Karpas-422 (cell line): ENCODE results near the gene GPR17. TPM values are rescaled to one million over a fixed set of nuclear protein-coding genes. Genes with fewer than 3 reads are reported as not detected.

Experiments used
- DNase-seq: peaks from one replicate; pipeline ENCODE4 v3.0.0-alpha.2; 2015
- H2AFZ ChIP-seq: fragments of 200-600 bp; sonication (generic); 2 replicates; pipeline ENCODE4 v1.6.1; 2014; ENCODE audit warnings: antibody characterized with exemption, low read length, mixed read lengths
- H3K27ac ChIP-seq: fragments of 200-600 bp; sonication (generic); 2 replicates; pipeline ENCODE4 v1.5.1; 2014; ENCODE audit warnings: mild to moderate bottlenecking, low read length, moderate library complexity
- H3K27me3 ChIP-seq: fragments of 200-600 bp; sonication (generic); 2 replicates; pipeline ENCODE4 v1.6.1; 2014; ENCODE audit warnings: low read length, mixed read lengths
- H3K36me3 ChIP-seq: fragments of 200-600 bp; sonication (generic); 2 replicates; pipeline ENCODE4 v1.6.1; 2014; ENCODE audit warnings: low read length, mixed read lengths; ENCODE audit not compliant: insufficient read depth
- H3K4me1 ChIP-seq: fragments of 200-600 bp; sonication (generic); 2 replicates; pipeline ENCODE4 v1.6.1; 2014; ENCODE audit warnings: mild to moderate bottlenecking, low read length, mixed read lengths
- H3K4me2 ChIP-seq: fragments of 200-600 bp; sonication (generic); 2 replicates; pipeline ENCODE4 v1.6.1; 2014; ENCODE audit warnings: low read length, low read depth, mild to moderate bottlenecking; ENCODE audit not compliant: poor library complexity, severe bottlenecking
- H3K4me3 ChIP-seq: fragments of 200-600 bp; sonication (generic); 2 replicates; pipeline ENCODE4 v1.5.1; 2014; ENCODE audit warnings: mild to moderate bottlenecking, antibody characterized with exemption, low read length, mixed read lengths
- H3K79me2 ChIP-seq: fragments of 200-600 bp; sonication (generic); 2 replicates; pipeline ENCODE4 v1.6.1; 2014; ENCODE audit warnings: mild to moderate bottlenecking, low read length, mixed read lengths
- H3K9ac ChIP-seq: fragments of 200-600 bp; sonication (generic); 2 replicates; pipeline ENCODE4 v1.6.0; 2014; ENCODE audit warnings: low read length
- H3K9me2 ChIP-seq: fragments of 200-600 bp; sonication (generic), shearing (Covaris generic); replicated peaks from 2 replicates; pipeline ENCODE4 v1.6.0; 2014; ENCODE audit warnings: mild to moderate bottlenecking, low read length, moderate library complexity; ENCODE audit not compliant: insufficient read depth
- H3K9me3 ChIP-seq: fragments of 300-700, 200-600 bp; sonication (generic); 2 replicates; pipeline ENCODE4 v1.6.1; 2014; ENCODE audit warnings: low read length, mixed read lengths
- H4K20me1 ChIP-seq: fragments of 200-600 bp; sonication (generic); 2 replicates; pipeline ENCODE4 v1.6.1; 2014; ENCODE audit warnings: mild to moderate bottlenecking, antibody characterized with exemption, low read length, low read depth; ENCODE audit not compliant: insufficient read depth
- total RNA-seq: library from RNA; depleted of rRNA; stranded (reverse); fragments of >200 nt; shearing (Covaris generic); gene quantifications from 2 replicates; pipeline ENCODE4 v1.2.3, GENCODE V29; 2014; ENCODE audit warnings: low replicate concordance; rRNA removed

The GPR17 gene
- total RNA-seq, 1 experiment from 2014 or later = not detected

DNA sequence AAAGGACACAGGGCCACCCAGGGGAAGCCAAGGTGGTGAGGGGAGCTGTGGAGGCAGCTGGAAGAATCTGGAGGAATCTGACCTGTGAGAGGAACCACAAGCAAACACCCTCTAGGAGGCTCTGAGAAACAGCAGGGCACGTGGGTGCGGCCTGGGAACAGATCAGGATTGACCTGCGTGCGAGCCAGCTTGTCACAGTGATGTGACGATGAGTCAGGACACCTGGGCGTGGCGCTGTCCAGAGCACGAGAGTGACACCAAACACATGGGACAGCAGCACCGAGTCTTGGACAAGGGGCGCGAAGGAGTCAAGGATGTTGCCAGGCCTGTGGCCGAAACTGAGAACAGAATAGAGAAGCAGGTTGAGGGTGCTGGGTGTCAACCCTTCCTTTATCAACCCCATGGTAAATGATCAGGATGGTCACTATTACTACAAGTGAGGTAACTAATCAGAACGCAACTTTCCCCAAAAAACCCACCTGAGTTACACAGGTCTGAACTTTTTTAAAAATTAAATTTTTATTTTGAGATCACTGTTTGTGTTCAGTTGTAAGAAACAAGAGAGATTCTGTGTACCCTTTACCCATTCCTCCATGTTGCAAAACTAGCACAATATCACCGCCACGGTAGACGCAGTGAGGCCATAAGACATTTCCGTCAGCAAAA is 54.7 kb downstream of the GPR17 start:
- Histone ChIP-seq H4K20me1 (no peaks in the 10 kb centered on the region), H3K27ac (peak overlapping the region; percentile 78), H3K27me3 (no peaks in the 10 kb centered on the region), H2AFZ (peak overlapping the region; percentile 39; the same call in 1 of the 2 replicates), H3K9me2 (no peaks in the 10 kb centered on the region), H3K4me1 (peaks cover 30% of the 10 kb centered on the region), H3K79me2 (peaks cover 21% of the 10 kb centered on the region), H3K4me2 (peak overlapping the region; percentile 94), H3K36me3 (peaks cover 9% of the 10 kb centered on the region; the same call in 1 of the 2 replicates), H3K9me3 (no peaks in the 10 kb centered on the region), H3K4me3 (peak overlapping the region; percentile 85), H3K9ac (peak overlapping the region; percentile 84)
- DNase-seq = peak; percentile 56

DNA sequence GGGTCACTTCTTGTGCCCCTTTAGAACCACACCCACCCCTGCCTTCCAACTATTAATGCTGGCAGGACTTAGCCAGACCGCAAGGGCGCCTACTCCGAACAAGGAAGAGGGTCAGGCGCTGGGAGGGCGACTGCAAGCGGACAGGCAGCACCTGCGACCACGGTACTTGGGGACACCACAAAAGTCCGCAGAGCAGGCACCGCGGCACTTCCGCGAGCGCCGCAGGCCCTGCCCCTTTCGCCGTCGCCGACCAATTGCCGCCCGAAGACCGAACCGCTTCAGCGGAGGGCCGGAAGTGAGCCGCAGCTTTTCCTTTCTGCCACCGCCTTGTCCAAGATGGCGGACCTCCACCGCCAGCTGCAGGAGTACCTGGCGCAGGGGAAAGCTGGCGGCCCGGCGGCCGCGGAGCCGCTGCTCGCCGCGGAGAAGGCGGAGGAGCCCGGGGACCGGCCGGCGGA is 55.3 kb downstream of the GPR17 start, which contains the start of gene SFT2D3:
TSS of gene SFT2D3 (plus strand) at position 305 of the 458 bp plus-strand sequence. CDS start at position 337, 32 bp downstream.
- H3K4me3 ChIP-seq = peak within 1 kb of the TSS; percentile 85
- H3K27ac ChIP-seq = peak within 1 kb of the TSS; percentile 78
- peaks cover 21% of the 10 kb centered on the region for H3K79me2 ChIP-seq
- H2AFZ ChIP-seq = peak within 1 kb of the TSS; percentile 39; the same call in 1 of the 2 replicates
- H3K27me3 ChIP-seq = no peaks in the 10 kb centered on the region
- H3K4me1 ChIP-seq = peaks cover 30% of the 10 kb centered on the region
- peak within 1 kb of the TSS; percentile 84 for H3K9ac ChIP-seq
- no peaks in the 10 kb centered on the region for H3K9me3 ChIP-seq
- no peaks in the 10 kb centered on the region for H4K20me1 ChIP-seq
- peak; percentile 97 for DNase-seq
- H3K4me2 ChIP-seq = peak within 1 kb of the TSS; percentile 94
- peaks cover 12% of the 10 kb centered on the region; the same call in 1 of the 2 replicates for H3K36me3 ChIP-seq
- no peaks in the 10 kb centered on the region for H3K9me2 ChIP-seq

DNA sequence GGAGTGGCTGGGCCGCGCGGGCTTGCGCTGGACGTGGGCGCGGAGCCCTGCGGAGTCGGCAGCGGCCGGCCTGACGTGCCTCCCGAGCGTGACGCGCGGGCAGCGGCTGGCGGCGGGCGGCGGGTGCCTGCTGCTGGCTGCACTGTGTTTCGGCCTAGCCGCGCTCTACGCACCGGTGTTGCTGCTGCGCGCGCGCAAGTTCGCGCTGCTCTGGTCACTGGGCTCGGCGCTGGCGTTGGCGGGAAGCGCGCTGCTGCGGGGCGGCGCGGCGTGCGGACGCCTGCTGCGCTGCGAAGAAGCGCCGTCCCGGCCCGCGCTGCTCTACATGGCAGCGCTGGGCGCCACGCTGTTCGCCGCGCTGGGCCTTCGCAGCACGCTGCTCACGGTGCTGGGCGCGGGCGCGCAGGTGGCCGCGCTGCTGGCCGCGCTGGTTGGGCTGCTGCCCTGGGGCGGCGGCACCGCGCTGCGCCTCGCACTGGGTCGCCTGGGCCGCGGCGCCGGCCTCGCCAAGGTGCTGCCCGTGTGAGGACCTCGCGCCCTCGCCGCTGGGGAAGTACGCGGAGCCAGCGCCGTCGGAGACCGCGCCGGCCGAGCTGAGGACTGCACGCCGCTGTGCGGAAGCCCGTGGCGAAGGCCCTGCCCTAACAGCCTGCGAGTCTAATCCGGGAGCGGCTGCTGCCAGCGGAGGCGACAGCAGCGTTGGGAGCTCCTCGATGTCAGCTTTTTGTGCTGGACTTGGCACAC is 55.9 kb downstream of the GPR17 start:
- Histone ChIP-seq H3K4me3 (peak overlapping the region; percentile 85), H3K4me1 (peaks cover 30% of the 10 kb centered on the region), H3K27ac (peak overlapping the region; percentile 78), H2AFZ (no peak overlapping the region), H3K9me2 (no peaks in the 10 kb centered on the region), H3K9me3 (no peaks in the 10 kb centered on the region), H3K79me2 (peaks cover 21% of the 10 kb centered on the region), H3K27me3 (no peaks in the 10 kb centered on the region), H3K4me2 (peak overlapping the region; percentile 94), H3K36me3 (peaks cover 12% of the 10 kb centered on the region; the same call in 1 of the 2 replicates), H3K9ac (peak overlapping the region; percentile 84), H4K20me1 (no peaks in the 10 kb centered on the region)
- peak; percentile 94 for DNase-seq

Other genes with a start within 250 kb of the GPR17 start
- not detected in 2 replicates for gene PROC, start 227.7 kb upstream of the GPR17 start, total RNA-seq
- gene IWS1, start 119.7 kb upstream of the GPR17 start, total RNA-seq = 22.7 and 38.3 TPM in 2 replicates
- 0.94 and 3.0 TPM in 2 replicates for gene MYO7B, start 110.5 kb upstream of the GPR17 start, total RNA-seq
- 0.32 and 0.56 TPM in 2 replicates for gene LIMS2, start 29.4 kb downstream of the GPR17 start, total RNA-seq
- 3.2 and 4.0 TPM in 2 replicates for gene SFT2D3, start 55.3 kb downstream of the GPR17 start, total RNA-seq
- gene WDR33, start 165.0 kb downstream of the GPR17 start, total RNA-seq = 33.6 and 65.0 TPM in 2 replicates
- 18.5 and 33.5 TPM in 2 replicates for gene POLR2D, start 212.0 kb downstream of the GPR17 start, total RNA-seq
- gene AMMECR1L, start 239.8 kb downstream of the GPR17 start, total RNA-seq = 6.4 and 8.2 TPM in 2 replicates